ENCODE data around the gene PEF1.

- TF ChIP-seq EZH2 (IDR thresholded peaks at IDR 0.05; ENCODE audit: borderline replicate concordance): no peak
- TF ChIP-seq CTCF (IDR thresholded peaks at IDR 0.05; ENCODE audit: poor library complexity): no peak
Measured at GRCh38 chr1:31602081-31602480, 42.6 kb downstream of the PEF1 start.
